M059J (cell line): Measurements from ENCODE around the gene MACROD2. TPM values are rescaled to one million over a fixed set of nuclear protein-coding genes. Genes with fewer than 3 reads are reported as not detected.
"Not testable (repeated sequence)": the region's sequence is repeated elsewhere in the genome, so short reads cannot be mapped to it uniquely, and the experiment has no call there.

Source experiments
- DNase-seq: peaks from one replicate; pipeline ENCODE4 v3.0.0-alpha.2; 2012; ENCODE audit warnings: low read depth
- total RNA-seq: library from RNA; depleted of rRNA; stranded (reverse); fragments of >200 nt; shearing (Covaris generic); gene quantifications from 2 replicates; pipeline ENCODE4 v1.2.3, GENCODE V29; 2014

The MACROD2 gene
- total RNA-seq, 1 experiment from 2014 or later: 1.8 TPM

DNA sequence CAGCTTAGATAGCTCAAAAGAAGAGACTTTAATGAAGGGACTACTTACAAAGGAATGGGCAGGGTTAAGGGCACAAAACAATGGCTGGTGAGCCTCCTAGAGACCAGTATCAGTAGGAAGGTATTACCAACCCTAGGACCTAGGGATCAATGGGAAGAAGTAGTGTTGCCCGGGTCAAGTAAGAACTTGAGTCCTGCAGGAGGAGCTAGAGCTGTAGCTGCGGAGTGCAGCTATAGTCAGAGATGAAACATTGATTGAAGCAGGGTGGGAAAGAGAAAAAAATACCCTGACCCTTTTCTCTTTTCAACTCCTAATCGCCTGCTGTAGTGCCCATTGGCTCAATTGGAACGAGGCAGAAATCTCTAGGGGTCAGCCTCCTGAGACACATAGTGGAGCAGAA lies 198.1 kb downstream of the MACROD2 start:
- DNase-seq: no peak

DNA sequence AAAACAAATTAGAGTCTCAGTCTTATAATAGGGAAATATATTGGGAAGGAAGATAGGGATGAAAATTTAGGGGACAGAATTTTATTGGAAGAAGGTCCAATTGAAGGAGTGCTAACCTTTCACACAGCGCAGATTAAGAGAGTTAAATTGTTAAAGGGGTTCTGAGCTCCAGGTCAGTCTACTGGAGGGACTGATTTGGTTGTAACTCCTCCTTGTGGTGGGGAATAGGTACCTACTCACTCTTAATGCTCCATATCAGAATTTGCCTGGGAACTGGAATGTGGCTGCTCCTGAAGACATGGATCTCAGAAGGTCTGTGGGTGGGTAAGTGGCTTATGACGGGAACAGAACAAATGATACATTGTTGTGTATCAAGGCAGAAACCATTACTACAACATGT lies 198.6 kb downstream of the MACROD2 start:
- no peak for DNase-seq

DNA sequence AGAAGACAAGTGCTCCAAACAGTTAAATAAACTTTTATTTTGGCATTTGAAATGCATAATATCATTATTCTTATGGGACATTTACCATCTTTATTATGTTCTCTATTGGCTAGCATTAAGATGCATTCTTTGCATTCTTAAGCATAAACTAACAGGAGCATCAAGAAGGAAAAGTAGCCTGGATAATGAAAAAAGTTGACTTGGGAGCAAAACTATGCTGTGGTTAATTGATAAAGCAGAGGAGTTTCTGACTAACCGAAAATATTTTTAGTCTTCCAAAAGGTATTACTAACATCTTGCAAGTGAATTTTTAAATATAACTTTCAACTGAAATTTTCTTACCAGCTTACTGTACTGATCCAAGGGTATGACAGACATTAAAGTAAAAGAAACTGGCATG lies 201.8 kb downstream of the MACROD2 start:
- DNase-seq: peak; percentile 6

DNA sequence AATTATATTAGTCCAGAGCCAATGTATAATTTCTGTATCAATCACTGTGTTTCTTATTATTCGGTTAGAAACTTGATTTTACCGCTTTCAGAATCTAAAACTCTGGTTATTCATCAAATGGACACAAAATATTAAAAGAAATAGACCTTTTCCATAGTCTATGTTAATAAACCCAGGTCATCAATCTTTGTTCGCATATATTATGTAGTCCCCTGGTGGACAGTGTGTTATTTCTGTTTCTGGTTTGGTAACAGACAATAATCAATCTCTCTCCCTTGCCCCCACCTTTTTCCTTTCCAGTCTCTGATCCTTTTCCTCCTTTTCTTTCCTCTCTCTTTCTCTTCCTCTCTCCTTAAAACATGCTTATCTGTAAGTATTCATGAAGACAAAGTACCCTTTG lies 203.1 kb downstream of the MACROD2 start:
- no peak for DNase-seq

DNA sequence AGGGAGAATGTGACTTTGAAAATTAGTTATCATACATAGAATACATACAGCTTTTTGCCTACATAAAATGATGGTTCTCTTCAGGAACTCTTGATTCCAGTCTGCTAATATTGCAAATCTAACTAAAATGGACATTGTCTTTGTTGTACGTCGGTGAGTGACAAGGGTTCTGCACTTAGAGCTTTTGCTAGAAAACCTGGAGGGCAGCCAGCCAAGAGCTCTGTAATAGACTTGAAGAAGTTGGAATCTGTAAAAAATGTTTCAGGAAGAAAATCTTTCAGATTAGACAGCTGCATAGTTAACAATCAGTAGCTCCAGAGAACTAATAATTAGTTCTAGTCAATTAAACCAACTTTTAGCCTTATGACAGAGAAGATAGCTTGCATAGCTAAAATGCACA lies 203.8 kb downstream of the MACROD2 start:
- DNase-seq: no peak

DNA sequence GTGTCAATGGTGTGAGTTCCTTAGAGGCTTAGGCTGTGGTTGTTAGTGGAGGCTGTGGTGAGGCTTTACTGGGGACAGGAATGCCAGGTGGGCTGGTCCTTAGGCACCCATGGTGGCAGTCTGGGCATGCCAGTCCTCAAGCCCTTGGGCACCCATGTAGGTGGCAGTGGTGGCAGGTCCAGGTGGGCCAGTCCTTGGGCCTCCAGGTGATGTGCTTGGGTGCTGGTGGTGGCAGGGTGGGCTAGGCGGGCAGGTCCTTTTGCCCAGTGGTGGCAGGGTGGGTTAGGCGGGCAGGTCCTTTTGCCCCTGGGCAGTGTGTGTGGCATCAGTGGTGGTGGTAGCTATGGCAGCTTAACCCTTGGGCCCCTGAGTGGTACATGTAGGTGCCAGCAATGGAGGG lies 208.3 kb downstream of the MACROD2 start:
- DNase-seq: no peak

DNA sequence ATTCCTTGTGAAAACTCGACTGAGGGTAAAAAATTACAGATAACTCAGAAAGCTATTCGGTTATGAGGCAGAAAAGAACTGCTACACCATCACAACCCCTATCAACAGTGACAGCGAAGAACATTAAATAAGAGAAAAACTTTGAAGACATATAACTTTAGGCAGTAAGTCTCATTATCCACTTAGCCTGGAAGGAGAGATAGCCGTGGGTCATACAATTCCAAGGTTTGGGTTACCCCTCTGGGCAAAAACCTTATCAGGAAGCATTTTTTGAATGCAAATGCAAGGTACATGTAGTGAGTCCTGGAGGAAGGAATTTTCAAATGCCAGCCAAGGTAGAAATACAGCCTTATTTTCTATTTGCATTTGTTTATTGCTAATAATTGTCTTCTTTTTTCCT lies 212.3 kb downstream of the MACROD2 start:
- DNase-seq: no peak

DNA sequence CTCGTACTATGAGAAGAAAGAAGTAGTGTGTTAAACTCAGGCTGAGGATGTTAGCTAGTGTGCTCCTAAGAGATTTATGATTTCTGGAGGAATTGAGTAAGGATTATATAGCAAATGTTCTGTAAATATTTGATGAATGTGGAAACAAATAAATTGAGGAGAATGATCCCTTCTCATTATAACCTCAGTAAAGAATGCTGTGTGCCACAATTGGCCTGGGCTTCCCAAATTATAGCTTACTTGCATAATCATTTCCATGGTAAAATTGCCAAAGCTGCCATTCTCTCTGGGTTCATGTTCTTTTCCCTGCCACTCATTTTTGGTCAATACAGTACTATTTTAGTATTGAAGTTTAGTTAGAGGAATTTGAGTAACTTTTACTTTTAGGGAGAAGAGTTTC lies 213.6 kb downstream of the MACROD2 start:
- DNase-seq: no peak

DNA sequence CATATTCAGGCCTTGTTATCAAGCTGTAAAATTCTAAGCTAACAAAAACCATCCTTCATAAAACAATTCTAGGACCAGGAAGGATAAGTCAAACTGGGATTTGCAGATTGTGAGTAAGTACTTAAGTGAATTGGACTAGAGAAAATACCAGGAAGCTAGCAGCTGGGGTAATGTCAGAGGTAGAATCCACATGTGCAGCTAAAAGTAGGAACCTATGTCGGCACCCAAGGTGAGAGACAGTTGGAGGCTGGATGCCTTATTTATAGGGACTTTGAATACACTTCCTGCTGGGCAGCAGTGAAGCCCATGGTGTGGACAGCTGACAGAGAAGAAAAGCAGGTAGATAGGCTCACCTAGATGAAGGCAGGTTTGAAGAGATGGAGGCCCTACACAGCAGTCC lies 214.8 kb downstream of the MACROD2 start:
- no peak for DNase-seq

DNA sequence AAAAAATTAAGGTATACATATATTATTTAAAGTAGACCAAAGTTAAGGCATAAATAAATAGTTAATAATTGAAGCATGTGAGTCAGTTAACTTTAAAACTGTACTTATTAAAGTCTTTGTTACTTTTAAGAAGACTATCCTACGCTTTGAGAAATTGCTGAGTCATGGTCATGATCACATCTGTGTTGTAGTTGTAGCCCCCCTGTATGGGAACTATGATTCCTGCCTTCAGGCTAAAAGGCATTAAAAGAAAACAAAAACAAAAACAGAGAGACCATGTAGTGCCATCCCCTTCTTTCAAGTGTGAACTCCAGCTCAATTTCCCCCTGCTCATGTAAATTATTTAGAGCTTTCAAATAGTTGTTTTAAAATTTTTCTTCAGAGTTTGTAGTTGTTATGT lies 218.7 kb downstream of the MACROD2 start:
- DNase-seq: no peak

DNA sequence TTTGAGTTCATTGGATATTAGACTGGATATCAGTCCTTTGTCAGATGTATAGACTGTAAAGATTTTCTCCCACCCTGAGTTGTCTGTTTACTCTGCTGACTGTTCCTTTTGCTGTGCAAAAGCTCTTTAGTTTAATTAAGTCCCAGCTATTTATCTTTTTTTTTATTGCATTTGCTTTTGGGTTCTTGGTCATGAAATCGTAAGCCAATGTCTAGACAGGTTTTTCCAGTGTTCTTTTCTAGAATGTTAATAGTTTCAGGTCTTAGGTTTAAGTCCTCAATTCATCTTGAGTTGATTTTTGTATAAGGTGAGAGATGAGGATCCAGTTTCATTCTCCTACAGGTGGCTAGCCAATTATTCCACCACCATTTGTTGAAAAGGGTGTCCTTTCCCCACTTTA lies 220.6 kb downstream of the MACROD2 start:
- not testable (repeated sequence) for DNase-seq

DNA sequence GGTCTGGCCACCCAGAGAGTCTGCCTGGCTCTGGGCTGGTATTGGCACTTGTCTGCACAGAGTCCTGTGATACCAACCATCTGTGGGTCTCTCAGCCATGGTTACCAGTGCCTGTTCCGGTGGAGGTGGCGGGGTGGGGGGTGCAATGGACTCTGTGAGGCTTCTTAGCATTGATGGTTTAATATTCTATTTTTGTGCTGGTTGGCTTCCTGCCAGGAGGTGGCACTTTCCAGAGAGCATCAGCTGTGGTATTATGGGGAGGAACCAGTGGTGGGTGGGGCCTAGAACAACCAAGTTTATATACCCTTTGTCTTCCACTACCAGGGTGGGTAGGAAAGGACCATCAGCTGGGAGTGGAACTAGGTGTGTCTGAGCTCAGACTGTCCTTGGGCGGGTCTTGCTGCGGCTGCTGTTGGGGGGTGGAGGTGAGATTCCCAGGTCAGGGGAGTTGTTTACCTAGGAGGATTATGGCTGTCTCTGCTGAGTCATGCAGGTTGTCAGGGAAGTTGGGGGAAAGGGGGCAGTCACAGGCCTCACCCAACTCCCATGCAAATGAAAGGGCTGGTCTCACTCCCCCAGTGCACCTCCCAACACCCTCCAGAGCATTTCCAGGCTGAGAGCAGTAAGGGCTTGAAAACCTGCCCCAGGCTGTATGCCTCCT lies 224.6 kb downstream of the MACROD2 start:
- DNase-seq: no peak

DNA sequence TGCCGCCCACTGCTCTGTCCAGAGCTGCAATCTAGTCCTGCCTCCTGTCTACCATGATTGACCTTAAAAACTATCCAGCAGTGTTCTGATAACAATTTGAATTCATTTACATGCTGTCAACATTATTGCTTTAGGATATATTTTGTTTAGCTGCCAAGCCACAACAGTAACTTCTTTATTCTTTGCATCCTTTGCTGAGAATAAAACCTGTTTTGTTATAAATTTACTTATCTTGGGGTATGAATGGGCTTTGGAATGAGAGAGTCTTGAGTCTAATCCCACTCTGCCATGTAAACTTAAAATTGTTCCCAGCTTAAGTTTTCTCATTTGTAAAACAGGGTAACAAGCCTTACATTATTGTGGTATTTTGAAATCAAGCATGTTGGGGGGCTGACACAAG lies 225.7 kb downstream of the MACROD2 start:
- no peak for DNase-seq

DNA sequence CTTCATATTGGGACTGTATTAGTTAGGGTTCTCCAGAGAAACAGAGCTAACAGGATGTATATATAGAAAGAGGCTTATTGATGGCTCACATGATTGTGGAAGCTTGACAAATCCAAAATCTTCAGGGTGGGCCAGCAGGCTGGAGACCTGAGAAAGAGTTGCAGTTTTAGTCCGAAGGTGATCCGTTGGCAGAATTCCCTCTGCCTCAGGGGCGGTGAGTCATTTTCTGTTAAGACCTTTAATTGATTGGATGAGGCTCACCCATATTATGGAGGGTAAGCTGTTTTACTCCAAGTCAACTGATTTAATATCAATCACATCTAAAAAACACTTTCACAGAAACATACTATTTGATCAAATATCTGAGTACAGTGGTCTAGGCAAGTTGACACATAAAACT lies 228.5 kb downstream of the MACROD2 start:
- DNase-seq: peak; percentile 26

DNA sequence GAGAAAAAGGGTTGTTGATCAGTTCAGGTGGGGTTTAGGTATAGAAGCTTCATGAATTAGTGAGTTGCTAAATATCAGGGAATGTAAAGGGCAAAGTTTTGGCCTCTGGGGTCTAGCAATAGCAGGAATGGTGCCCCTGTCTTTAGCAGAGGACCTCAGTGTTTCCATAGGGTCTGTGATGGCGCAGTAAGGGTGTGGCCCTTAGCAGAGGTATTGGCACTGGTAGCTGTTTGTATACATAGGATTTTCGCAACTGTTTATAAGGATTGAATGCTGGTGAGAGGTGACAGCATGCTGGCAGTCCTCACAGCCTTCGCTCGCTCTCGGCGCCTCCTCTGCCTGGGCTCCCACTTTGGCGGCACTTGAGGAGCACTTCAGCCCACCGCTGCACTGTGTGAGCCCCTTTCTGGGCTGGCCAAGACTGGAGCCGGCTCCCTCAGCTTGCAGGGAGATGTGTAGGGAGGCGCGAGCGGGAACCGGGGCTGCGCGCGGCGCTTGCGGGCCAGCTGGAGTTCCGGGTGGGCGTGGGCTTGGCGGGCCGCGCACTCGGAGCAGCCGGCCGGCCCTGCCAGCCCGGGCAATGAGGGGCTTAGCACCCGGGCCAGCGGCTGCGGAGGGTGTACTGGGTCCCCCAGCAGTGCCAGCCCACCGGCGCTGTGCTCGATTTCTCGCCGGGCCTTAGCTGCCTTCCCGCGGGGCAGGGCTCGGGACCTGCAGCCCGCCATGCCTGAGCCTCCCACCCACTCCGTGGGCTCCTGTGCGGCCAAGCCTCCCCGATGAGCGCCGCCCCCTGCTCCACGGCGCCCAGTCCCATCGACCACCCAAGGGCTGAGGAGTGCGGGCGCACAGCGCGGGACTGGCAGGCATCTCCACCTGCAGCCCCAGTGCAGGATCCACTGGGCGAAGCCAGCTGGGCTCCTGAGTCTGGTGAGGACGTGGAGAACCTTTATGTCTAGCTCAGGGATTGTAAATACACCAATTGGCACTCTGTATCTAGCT lies 231.0 kb downstream of the MACROD2 start:
- not testable (repeated sequence) for DNase-seq

DNA sequence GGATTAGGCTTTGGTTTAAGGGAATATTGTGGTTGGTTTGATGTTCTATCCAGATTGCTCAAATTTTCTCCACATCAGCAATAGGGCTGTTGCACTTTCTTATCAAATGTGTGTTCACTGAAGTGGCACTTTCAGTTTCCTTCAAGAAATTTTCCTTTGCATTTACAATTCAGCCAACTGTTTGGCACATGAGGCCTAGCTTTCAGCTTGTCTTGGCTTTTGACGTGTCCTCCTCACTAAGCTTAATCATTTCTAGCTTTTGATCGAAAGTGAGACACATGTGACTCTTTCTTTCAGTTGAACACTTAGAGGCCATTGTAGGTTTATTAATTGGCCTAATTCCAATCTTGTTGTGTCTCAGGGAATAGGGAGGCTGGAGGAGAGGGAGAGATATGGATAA lies 237.3 kb downstream of the MACROD2 start:
- DNase-seq: no peak

DNA sequence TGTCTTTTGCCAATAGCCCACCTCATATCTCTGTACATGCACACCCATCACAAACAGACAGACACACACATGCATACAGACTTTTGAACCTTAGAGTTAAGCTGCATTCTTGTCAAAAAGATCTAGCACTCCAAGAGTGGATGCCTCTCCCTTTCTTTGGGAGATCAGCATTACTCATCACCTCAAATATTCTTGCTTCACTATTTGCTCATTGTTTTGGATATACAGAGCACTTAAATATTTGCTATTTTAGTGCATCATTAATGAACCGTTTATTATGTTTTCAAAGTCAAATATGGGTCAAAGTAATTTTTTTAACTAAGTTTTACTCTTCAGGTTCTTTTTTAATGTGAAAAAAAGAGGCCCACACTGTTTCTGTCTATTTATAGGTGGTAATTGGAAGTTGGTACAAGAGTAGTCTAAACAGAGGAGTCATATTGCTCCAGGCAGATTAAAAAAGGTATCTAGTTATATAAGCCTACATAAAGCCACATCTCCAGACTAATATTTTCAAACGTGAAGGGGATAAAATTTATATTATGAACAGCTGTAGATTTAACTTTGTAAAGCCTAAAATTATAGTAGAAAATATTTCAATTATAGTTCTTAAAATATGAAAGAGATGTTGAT lies 239.5 kb downstream of the MACROD2 start:
- peak; percentile 19 for DNase-seq

DNA sequence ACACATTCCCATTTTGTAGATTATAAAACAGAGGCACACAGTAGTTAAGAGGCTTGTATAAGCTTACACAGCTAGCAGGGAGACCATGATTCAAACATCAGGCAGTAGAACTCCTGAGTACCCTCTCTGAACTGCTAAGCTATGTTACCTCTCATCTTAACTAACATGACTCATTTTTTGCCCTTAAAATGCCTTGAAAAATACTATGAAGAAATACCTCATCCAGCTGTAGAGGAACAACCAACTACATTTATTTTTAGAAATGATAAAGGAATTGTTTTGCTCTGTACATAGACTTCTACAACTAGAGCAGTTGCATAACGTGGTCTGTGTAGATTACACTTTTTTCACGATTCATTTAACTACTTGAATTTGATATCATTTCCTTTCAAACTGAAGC lies 240.0 kb downstream of the MACROD2 start:
- DNase-seq: peak; percentile 19

DNA sequence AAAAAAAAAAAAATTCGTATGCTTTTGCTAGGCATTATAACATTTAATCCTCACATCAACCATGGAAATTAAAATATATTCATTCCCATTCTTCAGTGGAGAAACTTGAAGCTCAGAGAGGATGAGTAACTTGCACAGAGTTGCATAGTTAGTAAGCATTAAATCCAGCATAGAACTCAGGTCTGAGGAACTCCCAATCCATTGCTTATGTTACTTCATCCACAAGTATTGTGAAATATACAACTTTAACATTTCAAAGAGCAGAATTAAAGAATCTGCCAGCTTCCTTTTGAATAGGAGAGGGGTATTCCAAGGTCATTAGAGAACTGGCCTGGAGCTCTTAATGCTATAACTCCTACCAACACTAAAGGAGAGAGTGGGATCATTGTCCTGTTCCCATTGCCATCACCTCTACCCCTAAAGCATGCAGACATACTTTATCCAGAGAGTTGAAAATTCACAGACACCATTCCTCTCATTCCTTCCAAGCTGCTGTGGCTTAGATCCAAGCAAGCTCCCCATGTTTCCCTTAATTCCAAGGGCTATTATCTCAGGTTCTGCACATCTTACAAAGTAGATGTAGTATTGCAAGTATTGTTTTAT lies 250.2 kb downstream of the MACROD2 start:
- no peak for DNase-seq

DNA sequence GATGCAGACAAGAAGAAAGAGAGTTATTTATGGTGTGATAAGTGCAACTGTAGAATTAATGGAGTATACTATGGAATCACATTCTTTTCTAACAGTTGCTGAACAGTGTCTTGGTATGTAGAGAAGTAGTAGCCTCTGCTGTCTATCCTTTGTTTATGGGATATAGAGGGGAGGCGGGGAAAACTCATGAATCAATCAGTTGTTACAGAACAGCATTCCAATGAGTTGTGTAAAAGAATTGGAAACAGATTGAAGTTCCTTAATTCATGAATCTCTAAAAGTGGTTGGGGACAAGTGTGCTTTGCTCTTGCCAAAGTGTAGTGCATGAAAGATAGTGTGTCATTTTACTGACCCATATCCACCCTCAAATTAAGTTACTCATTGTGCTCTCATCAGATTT lies 264.4 kb downstream of the MACROD2 start:
- DNase-seq: no peak

DNA sequence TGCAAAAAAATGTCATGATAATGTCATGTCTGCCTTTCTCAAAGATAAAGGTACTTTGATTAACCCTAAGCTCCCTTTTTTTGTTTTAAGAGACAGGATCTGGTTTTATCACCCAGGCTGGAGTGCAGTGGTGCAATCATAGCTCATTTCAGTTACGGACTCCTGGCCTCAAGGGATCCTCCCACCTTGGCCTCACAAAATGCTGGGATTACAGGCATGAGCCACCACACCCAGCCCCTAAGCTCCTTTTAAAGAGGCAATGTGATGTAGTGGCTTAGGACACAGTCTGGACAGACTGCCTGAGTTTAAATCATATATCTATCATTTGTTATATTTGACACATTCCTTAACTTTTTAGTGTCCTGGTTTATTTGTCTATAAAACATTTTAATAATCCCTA lies 265.1 kb downstream of the MACROD2 start:
- DNase-seq: no peak

DNA sequence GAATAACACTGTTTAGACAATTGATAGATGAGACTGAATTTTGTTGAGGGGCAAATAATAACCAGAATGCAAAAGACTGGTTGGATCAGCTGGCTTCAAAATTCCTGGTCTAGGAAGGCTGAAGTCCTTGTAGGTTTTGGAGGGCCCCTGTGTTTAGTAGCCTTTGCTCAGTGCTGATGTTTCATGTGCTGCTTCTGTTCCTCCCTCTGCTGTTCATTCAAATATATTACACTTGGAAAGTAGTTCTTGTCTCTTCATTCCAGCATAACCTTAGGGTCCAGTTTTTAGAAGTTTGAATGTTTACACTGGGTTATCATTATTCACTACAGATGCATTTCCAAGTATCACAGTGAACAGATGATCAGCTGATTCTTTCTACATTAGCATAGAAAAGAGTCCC lies 269.6 kb downstream of the MACROD2 start:
- no peak for DNase-seq
